Liver (tissue), 9 donors: Measurements from ENCODE around the gene U2AF2. TPM values are rescaled to one million over a fixed set of nuclear protein-coding genes. Genes with fewer than 3 reads are reported as not detected.
A peak's percentile ranks its signal among the peaks of the same experiment; 100 is the strongest.

Experiments used
- DNase-seq: peaks from one replicate; pipeline ENCODE4 v3.0.0-alpha.2; 2017; ENCODE audit warnings: low spot score
- H3K27ac ChIP-seq, 2 donors: one replicate each; pipeline ENCODE4 v1.7.0; 2013; ENCODE audit warnings: inconsistent platforms in 2 of 2, low read length in 2 of 2, control low read depth in 1 of 2, low read depth in 1 of 2, mild to moderate bottlenecking in 1 of 2
- H3K27me3 ChIP-seq, 4 donors: one replicate each; pipeline versions ENCODE4 v1.6.1 to v1.7.0; 2013; ENCODE audit warnings: low read length in 3 of 4, inconsistent platforms in 1 of 4, mild to moderate bottlenecking in 1 of 4, moderate library complexity in 1 of 4; ENCODE audit not compliant: control insufficient read depth in 4 of 4, insufficient read depth in 4 of 4
- H3K36me3 ChIP-seq, 4 donors: one replicate each; pipeline versions ENCODE4 v1.6.1 to v1.7.0; 2013; ENCODE audit warnings: low read length in 3 of 4, mild to moderate bottlenecking in 3 of 4, low read depth in 1 of 4, moderate library complexity in 1 of 4; ENCODE audit not compliant: control insufficient read depth in 4 of 4, insufficient read depth in 3 of 4
- H3K4me1 ChIP-seq, 4 donors: one replicate each; pipeline versions ENCODE4 v1.6.1 to v1.7.0; 2013; ENCODE audit warnings: low read length in 3 of 4, mild to moderate bottlenecking in 3 of 4, moderate library complexity in 1 of 4; ENCODE audit not compliant: control insufficient read depth in 4 of 4, insufficient read depth in 4 of 4
- H3K4me3 ChIP-seq, 3 donors: one replicate each; pipeline versions ENCODE4 v1.6.1 to v1.7.0; 2013; ENCODE audit warnings: low read length in 3 of 3, control low read depth in 1 of 3, low read depth in 1 of 3, mild to moderate bottlenecking in 1 of 3
- H3K9ac ChIP-seq, 2 donors: one replicate each; pipeline ENCODE4 v1.7.0; 2013; ENCODE audit warnings: low read length in 2 of 2, mild to moderate bottlenecking in 2 of 2, moderate library complexity in 2 of 2, control low read depth in 1 of 2, low read depth in 1 of 2
- H3K9me3 ChIP-seq, 4 donors: one replicate each; pipeline versions ENCODE4 v1.6.1 to v1.7.0; 2013; ENCODE audit warnings: low read length in 3 of 4; ENCODE audit not compliant: control insufficient read depth in 4 of 4
- CTCF ChIP-seq: fragments of 150-350 bp; IDR thresholded peaks from 2 replicates; pipeline ENCODE4 v1.5.1; 2017; ENCODE audit warnings: improper control_type of control experiment, low read depth, low read length; ENCODE audit not compliant: missing input control
- EGR1 ChIP-seq, 2 donors: IDR thresholded peaks; 2 replicates each; pipeline ENCODE4 v1.6.1; 2016 to 2018; ENCODE audit warnings: antibody characterized with exemption in 2 of 2, low read depth in 2 of 2
- FOXA1 ChIP-seq: IDR thresholded peaks from 2 replicates; pipeline ENCODE4 v1.6.1; 2016; ENCODE audit warnings: antibody characterized with exemption
- FOXA2 ChIP-seq: IDR thresholded peaks from 2 replicates; pipeline ENCODE4 v1.6.1; 2016; ENCODE audit warnings: antibody characterized with exemption
- GABPA ChIP-seq, 2 donors: IDR thresholded peaks in 1 of 2; conservative IDR thresholded peaks in 1 of 2; 2 replicates each; pipeline ENCODE4 v1.6.1; 2016; ENCODE audit warnings: antibody characterized with exemption in 2 of 2, mild to moderate bottlenecking in 1 of 2, moderate library complexity in 1 of 2
- HNF4A ChIP-seq, 2 donors: conservative IDR thresholded peaks; 2 replicates each; pipeline ENCODE4 v1.6.1; 2016; ENCODE audit warnings: antibody characterized with exemption in 2 of 2, mild to moderate bottlenecking in 2 of 2
- HNF4G ChIP-seq: IDR thresholded peaks from 2 replicates; pipeline ENCODE4 v1.6.1; 2016; ENCODE audit warnings: antibody characterized with exemption
- JUND ChIP-seq, 2 donors: IDR thresholded peaks; 2 replicates each; pipeline ENCODE4 v1.6.1; 2016; ENCODE audit warnings: antibody characterized with exemption in 2 of 2
- MAX ChIP-seq: IDR thresholded peaks from 2 replicates; pipeline ENCODE4 v1.6.1; 2016; ENCODE audit warnings: antibody characterized with exemption
- NR2F2 ChIP-seq: IDR thresholded peaks from 2 replicates; pipeline ENCODE4 v1.6.1; 2016; ENCODE audit warnings: antibody characterized with exemption
- RAD21 ChIP-seq, 2 donors: IDR thresholded peaks; 2 replicates each; pipeline ENCODE4 v1.6.1; 2016; ENCODE audit warnings: antibody characterized with exemption in 2 of 2, mild to moderate bottlenecking in 2 of 2
- RXRA ChIP-seq, 2 donors: IDR thresholded peaks; 2 replicates each; pipeline ENCODE4 v1.6.1; 2017 to 2018; ENCODE audit warnings: antibody characterized with exemption in 2 of 2, mild to moderate bottlenecking in 1 of 2
- SP1 ChIP-seq: IDR thresholded peaks from 2 replicates; pipeline ENCODE4 v1.6.1; 2018; ENCODE audit warnings: antibody characterized with exemption, mild to moderate bottlenecking
- TAF1 ChIP-seq: conservative IDR thresholded peaks from 2 replicates; pipeline ENCODE4 v1.6.1; 2016; ENCODE audit warnings: antibody characterized with exemption, mild to moderate bottlenecking
- YY1 ChIP-seq: IDR thresholded peaks from 2 replicates; pipeline ENCODE4 v1.6.1; 2016; ENCODE audit warnings: antibody characterized with exemption, mild to moderate bottlenecking
- WGBS: extraction: QIAGEN DNeasy Blood & Tissue Kit; methylation state at CpG from one replicate; pipeline ENCODE4 v1.1.7; 2013; 5-methylcytosine and 5-hydroxymethylcytosine counted together
- polyA plus RNA-seq, 2 donors: library from polyadenylated mRNA; stranded (reverse) in 1 of 2; unstranded in 1 of 2; fragments of 200-250 nt in 1 of 2; fragments of >200 nt in 1 of 2; fragmentation: Nextera tagmentation in 1 of 2; extraction: Ambion mirVana in 1 of 2; gene quantifications; one replicate each; pipeline versions ENCODE4 v1.2.1 to v1.2.3, GENCODE V29; 2013 to 2015
- total RNA-seq, 2 donors: library from RNA; depleted of rRNA; stranded (reverse); fragments of >200 nt; gene quantifications; one replicate each; pipeline ENCODE4 v1.2.3, GENCODE V29; 2014
- TF ChIP-seq, protein P1 (sequence below): IDR thresholded peaks from 2 replicates; pipeline ENCODE4 v1.6.1; 2016; ENCODE audit warnings: antibody characterized with exemption, mild to moderate bottlenecking
- TF ChIP-seq, protein P2 (sequence below): IDR thresholded peaks from 2 replicates; pipeline ENCODE4 v1.6.1; 2016; ENCODE audit warnings: antibody characterized with exemption
- TF ChIP-seq, protein P3 (sequence below): IDR thresholded peaks from 2 replicates; pipeline ENCODE4 v1.6.1; 2016; ENCODE audit warnings: antibody characterized with exemption
- donor health status: healthy.
- donor health status: healthy.
- donor health status: healthy.
- donor health status: healthy.
- donor health status: healthy.

U2AF2 gene
- total and polyA plus RNA-seq, 4 donors, result 8.6 to 66.6 (median 51.2) TPM

DNA sequence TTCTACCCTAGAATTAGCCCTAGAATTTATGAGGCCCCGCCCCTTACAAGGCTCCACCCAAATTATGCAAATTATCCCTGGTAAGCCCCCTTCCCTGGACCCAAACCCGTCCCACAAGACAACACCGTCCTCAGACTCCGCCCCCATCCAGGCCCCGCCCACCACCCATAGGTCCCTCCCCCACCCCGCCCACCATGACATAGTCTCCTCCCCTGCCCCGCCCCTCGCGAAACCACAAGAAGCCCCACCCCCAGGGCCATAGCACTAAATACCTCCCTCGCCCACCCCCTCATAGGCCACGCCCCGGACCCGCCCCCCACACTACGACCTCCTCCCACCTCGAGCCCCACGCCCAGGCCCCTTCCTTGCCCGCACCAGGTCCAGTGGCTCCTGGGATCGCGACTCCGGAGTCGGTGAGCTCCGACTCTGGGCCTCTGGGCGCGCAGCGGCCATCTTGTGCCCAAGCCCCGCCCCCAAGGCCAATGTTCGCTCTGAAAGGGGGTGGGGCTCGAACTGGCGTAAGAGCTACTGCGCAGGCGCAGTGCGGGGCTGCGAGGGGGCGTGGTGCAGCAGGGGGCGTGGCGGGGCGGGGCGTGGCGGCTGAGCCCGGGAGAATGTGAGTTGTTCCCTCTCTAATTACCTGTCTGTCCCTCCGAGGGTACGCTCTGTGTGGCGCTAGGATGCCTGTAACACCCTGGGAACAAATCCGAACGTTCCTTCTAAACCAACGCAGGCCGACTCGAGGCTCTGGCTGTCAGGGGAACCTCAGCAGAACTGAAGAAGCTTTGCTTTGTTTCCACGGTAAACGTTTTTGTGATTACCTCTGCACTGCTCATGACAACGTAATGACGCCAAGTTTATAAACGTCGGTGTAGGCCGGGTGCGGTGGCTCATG, 30.5 kb upstream of the U2AF2 start, which contains the start of gene ZNF784:
Gene ZNF784, minus strand, starts transcription at position 458 of the 895 bp plus-strand sequence. Its CDS starts 5 bp downstream, at position 453.
- H3K9ac ChIP-seq, result no peak within 1 kb of the TSS
- WGBS, result under 1% methylated on average over 56 of the region's 56 CpGs
- peaks cover 0 to 4% (median 1%) of the 10 kb centered on the region in 4 donors for H3K36me3 ChIP-seq
- peak; percentile 96 for DNase-seq
- H3K4me1 ChIP-seq, result peaks cover 0 to 12% (median 7%) of the 10 kb centered on the region in 4 donors
- peak within 1 kb of the TSS; percentile 88 to 93 for H3K27ac ChIP-seq
- H3K27me3 ChIP-seq, result no peaks in the 10 kb centered on the region
- H3K4me3 ChIP-seq, result peak within 1 kb of the TSS; percentile 53 to 75 (median 64)
- TF ChIP-seq RXRA (IDR thresholded peaks at IDR 0.05) (no peak), YY1 (peak; percentile 98), HNF4A (conservative IDR thresholded peaks at IDR 0.05) (peak in 1 of 2 donors; percentile 27), SP1 (peak; percentile 80)
- H3K9me3 ChIP-seq, result no peaks in the 10 kb centered on the region

GRCh38 chr19:55625004-55625326, 29.9 kb upstream of the U2AF2 start:
- no peak overlapping the region for H3K9ac ChIP-seq
- no peak for DNase-seq
- H3K9me3 ChIP-seq, result no peaks in the 10 kb centered on the region
- H3K4me3 ChIP-seq, result peak overlapping the region; percentile 32 to 75 (median 53)
- H3K27ac ChIP-seq, result no peak overlapping the region
- H3K27me3 ChIP-seq, result no peaks in the 10 kb centered on the region
- peaks cover 0 to 12% (median 7%) of the 10 kb centered on the region in 4 donors for H3K4me1 ChIP-seq
- H3K36me3 ChIP-seq, result peaks cover 0 to 4% (median 1%) of the 10 kb centered on the region in 4 donors
- no peak for TF ChIP-seq RAD21 (IDR thresholded peaks at IDR 0.05)
- no peak for TF ChIP-seq GABPA (IDR thresholded peaks at IDR 0.05 in 1 of 2, conservative IDR thresholded peaks at IDR 0.05 in 1 of 2)
- no peak for TF ChIP-seq HNF4A (conservative IDR thresholded peaks at IDR 0.05)
- no peak for TF ChIP-seq JUND (IDR thresholded peaks at IDR 0.05)
- no peak for TF ChIP-seq HNF4G
- no peak for TF ChIP-seq SP1
- TF ChIP-seq FOXA2, result no peak
- TF ChIP-seq, protein P1, sequence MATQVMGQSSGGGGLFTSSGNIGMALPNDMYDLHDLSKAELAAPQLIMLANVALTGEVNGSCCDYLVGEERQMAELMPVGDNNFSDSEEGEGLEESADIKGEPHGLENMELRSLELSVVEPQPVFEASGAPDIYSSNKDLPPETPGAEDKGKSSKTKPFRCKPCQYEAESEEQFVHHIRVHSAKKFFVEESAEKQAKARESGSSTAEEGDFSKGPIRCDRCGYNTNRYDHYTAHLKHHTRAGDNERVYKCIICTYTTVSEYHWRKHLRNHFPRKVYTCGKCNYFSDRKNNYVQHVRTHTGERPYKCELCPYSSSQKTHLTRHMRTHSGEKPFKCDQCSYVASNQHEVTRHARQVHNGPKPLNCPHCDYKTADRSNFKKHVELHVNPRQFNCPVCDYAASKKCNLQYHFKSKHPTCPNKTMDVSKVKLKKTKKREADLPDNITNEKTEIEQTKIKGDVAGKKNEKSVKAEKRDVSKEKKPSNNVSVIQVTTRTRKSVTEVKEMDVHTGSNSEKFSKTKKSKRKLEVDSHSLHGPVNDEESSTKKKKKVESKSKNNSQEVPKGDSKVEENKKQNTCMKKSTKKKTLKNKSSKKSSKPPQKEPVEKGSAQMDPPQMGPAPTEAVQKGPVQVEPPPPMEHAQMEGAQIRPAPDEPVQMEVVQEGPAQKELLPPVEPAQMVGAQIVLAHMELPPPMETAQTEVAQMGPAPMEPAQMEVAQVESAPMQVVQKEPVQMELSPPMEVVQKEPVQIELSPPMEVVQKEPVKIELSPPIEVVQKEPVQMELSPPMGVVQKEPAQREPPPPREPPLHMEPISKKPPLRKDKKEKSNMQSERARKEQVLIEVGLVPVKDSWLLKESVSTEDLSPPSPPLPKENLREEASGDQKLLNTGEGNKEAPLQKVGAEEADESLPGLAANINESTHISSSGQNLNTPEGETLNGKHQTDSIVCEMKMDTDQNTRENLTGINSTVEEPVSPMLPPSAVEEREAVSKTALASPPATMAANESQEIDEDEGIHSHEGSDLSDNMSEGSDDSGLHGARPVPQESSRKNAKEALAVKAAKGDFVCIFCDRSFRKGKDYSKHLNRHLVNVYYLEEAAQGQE, result no peak
- no peak for TF ChIP-seq MAX
- no peak for TF ChIP-seq YY1
- no peak for TF ChIP-seq FOXA1
- no peak for TF ChIP-seq NR2F2
- no peak for TF ChIP-seq EGR1 (IDR thresholded peaks at IDR 0.05; ENCODE audit: low read depth in 2 of 2)
- no peak for TF ChIP-seq CTCF
- TF ChIP-seq, protein P2, sequence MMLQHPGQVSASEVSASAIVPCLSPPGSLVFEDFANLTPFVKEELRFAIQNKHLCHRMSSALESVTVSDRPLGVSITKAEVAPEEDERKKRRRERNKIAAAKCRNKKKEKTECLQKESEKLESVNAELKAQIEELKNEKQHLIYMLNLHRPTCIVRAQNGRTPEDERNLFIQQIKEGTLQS, result no peak
- TF ChIP-seq, protein P3, sequence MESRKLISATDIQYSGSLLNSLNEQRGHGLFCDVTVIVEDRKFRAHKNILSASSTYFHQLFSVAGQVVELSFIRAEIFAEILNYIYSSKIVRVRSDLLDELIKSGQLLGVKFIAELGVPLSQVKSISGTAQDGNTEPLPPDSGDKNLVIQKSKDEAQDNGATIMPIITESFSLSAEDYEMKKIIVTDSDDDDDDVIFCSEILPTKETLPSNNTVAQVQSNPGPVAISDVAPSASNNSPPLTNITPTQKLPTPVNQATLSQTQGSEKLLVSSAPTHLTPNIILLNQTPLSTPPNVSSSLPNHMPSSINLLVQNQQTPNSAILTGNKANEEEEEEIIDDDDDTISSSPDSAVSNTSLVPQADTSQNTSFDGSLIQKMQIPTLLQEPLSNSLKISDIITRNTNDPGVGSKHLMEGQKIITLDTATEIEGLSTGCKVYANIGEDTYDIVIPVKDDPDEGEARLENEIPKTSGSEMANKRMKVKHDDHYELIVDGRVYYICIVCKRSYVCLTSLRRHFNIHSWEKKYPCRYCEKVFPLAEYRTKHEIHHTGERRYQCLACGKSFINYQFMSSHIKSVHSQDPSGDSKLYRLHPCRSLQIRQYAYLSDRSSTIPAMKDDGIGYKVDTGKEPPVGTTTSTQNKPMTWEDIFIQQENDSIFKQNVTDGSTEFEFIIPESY, result no peak
- no peak for TF ChIP-seq TAF1
- no peak for TF ChIP-seq RXRA (IDR thresholded peaks at IDR 0.05)
- 52% methylated on average over 11 of the region's 11 CpGs for WGBS
